ENCODE results near the gene ACSL5.

Gene ACSL5

GRCh38 chr10:112374724-112375541 lies 1.0 kb downstream of the ACSL5 start:
- TF ChIP-seq CTCF (IDR thresholded peaks at IDR 0.05), result no peak

- no peak for TF ChIP-seq CTCF (IDR thresholded peaks at IDR 0.05)
Observed at GRCh38 chr10:112375721-112376395, 1.9 kb downstream of the ACSL5 start.

GRCh38 chr10:112376396-112376790 lies 2.5 kb downstream of the ACSL5 start:
- no peak for TF ChIP-seq CTCF (IDR thresholded peaks at IDR 0.05)

GRCh38 chr10:112379635-112380296 lies 5.8 kb downstream of the ACSL5 start:
- no peak for TF ChIP-seq CTCF (IDR thresholded peaks at IDR 0.05)

GRCh38 chr10:112382515-112383235 lies 8.8 kb downstream of the ACSL5 start:
- no peak for TF ChIP-seq CTCF (IDR thresholded peaks at IDR 0.05)

GRCh38 chr10:112383325-112383724 lies 9.4 kb downstream of the ACSL5 start:
- no peak for TF ChIP-seq CTCF (IDR thresholded peaks at IDR 0.05)

GRCh38 chr10:112384141-112384540 lies 10.2 kb downstream of the ACSL5 start:
- no peak for TF ChIP-seq CTCF (IDR thresholded peaks at IDR 0.05)
